AG10803 (cell line): ENCODE measurements around the gene DDX3X.

Source experiments
- DNase-seq: peaks from one replicate; pipeline ENCODE4 v3.0.0; 2010; ENCODE audit warnings: low read depth
- H3K4me3 ChIP-seq: 2 replicates; pipeline ENCODE4 v1.5.1; 2011; ENCODE audit warnings: mild to moderate bottlenecking, low read length, control low read depth
- TF ChIP-seq, protein P1 (sequence below): conservative IDR thresholded peaks from 2 replicates; pipeline ENCODE4 v1.5.1; 2011; ENCODE audit warnings: mild to moderate bottlenecking, low read length, control low read depth, inconsistent platforms

The DDX3X gene

GRCh38 chrX:41412261-41413081 lies 78.5 kb downstream of the DDX3X start:
- DNase-seq, result no peak
- TF ChIP-seq, protein P1, sequence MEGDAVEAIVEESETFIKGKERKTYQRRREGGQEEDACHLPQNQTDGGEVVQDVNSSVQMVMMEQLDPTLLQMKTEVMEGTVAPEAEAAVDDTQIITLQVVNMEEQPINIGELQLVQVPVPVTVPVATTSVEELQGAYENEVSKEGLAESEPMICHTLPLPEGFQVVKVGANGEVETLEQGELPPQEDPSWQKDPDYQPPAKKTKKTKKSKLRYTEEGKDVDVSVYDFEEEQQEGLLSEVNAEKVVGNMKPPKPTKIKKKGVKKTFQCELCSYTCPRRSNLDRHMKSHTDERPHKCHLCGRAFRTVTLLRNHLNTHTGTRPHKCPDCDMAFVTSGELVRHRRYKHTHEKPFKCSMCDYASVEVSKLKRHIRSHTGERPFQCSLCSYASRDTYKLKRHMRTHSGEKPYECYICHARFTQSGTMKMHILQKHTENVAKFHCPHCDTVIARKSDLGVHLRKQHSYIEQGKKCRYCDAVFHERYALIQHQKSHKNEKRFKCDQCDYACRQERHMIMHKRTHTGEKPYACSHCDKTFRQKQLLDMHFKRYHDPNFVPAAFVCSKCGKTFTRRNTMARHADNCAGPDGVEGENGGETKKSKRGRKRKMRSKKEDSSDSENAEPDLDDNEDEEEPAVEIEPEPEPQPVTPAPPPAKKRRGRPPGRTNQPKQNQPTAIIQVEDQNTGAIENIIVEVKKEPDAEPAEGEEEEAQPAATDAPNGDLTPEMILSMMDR, result no peak
- no peak overlapping the region for H3K4me3 ChIP-seq
